Muscle layer of colon (tissue), 2 donors: ENCODE results near the gene SRC.

Source experiments
- H3K27ac ChIP-seq: one replicate; pipeline ENCODE4 v1.7.0; 2013; ENCODE audit warnings: low read depth, mild to moderate bottlenecking, low read length, moderate library complexity
- H3K27me3 ChIP-seq, 2 donors: one replicate each; pipeline ENCODE4 v1.7.0; 2013; ENCODE audit warnings: low read length in 2 of 2, mild to moderate bottlenecking in 2 of 2; ENCODE audit not compliant: insufficient read depth in 2 of 2, control insufficient read depth in 1 of 2
- H3K36me3 ChIP-seq: one replicate; pipeline ENCODE4 v1.7.0; 2013; ENCODE audit warnings: mild to moderate bottlenecking, low read length; ENCODE audit not compliant: insufficient read depth
- H3K4me1 ChIP-seq: one replicate; pipeline ENCODE4 v1.7.0; 2013; ENCODE audit warnings: mild to moderate bottlenecking, low read length; ENCODE audit not compliant: insufficient read depth
- H3K4me3 ChIP-seq, 2 donors: one replicate each; pipeline ENCODE4 v1.7.0; 2013; ENCODE audit warnings: low read length in 2 of 2, low read depth in 1 of 2, mild to moderate bottlenecking in 1 of 2, moderate library complexity in 1 of 2
- H3K9ac ChIP-seq: one replicate; pipeline ENCODE4 v1.7.0; 2013; ENCODE audit warnings: low read length
- H3K9me3 ChIP-seq: one replicate; pipeline ENCODE4 v1.7.0; 2013; ENCODE audit warnings: mild to moderate bottlenecking, low read length
- donor health status: abdominal sarcoma.
- donor health status: Adenocarcinoma of cecum.

The SRC gene

GRCh38 chr20:37347347-37347823 is 1.4 kb downstream of the SRC start:
- no peaks in the 10 kb centered on the region for H3K36me3 ChIP-seq
- H3K4me1 ChIP-seq: peaks cover 26% of the 10 kb centered on the region
- no peaks in the 10 kb centered on the region for H3K9me3 ChIP-seq
- no peaks in the 10 kb centered on the region for H3K27me3 ChIP-seq
- peak overlapping the region; percentile 64 for H3K27ac ChIP-seq
- H3K9ac ChIP-seq: peak overlapping the region; percentile 81
- peak overlapping the region; percentile 41 to 74 for H3K4me3 ChIP-seq

- no peak overlapping the region for H3K9ac ChIP-seq
- H3K36me3 ChIP-seq: no peaks in the 10 kb centered on the region
- H3K4me1 ChIP-seq: peaks cover 26% of the 10 kb centered on the region
- no peaks in the 10 kb centered on the region for H3K9me3 ChIP-seq
- peak overlapping the region; percentile 48 for H3K27ac ChIP-seq
- H3K4me3 ChIP-seq: peak overlapping the region in 1 of 2 donors; percentile 74
- H3K27me3 ChIP-seq: no peaks in the 10 kb centered on the region
Measured at GRCh38 chr20:37347891-37348791, 2.2 kb downstream of the SRC start.

GRCh38 chr20:37348792-37349516 is 3.0 kb downstream of the SRC start:
- Histone ChIP-seq H3K27ac (no peak overlapping the region), H3K9ac (no peak overlapping the region), H3K4me3 (no peak overlapping the region)

GRCh38 chr20:37349517-37350491 is 3.9 kb downstream of the SRC start:
- Histone ChIP-seq H3K9me3 (no peaks in the 10 kb centered on the region), H3K4me3 (no peak overlapping the region), H3K27me3 (no peaks in the 10 kb centered on the region), H3K4me1 (peaks cover 36% of the 10 kb centered on the region), H3K36me3 (no peaks in the 10 kb centered on the region), H3K9ac (no peak overlapping the region), H3K27ac (no peak overlapping the region)

More at GRCh38 chr20:37348792-37349516, 3.0 kb downstream of the SRC start:
- Histone ChIP-seq H3K4me1 (peaks cover 30% of the 10 kb centered on the region), H3K9me3 (no peaks in the 10 kb centered on the region), H3K36me3 (no peaks in the 10 kb centered on the region), H3K27me3 (no peaks in the 10 kb centered on the region)

GRCh38 chr20:37350649-37351574 is 5.0 kb downstream of the SRC start:
- Histone ChIP-seq H3K36me3 (no peaks in the 10 kb centered on the region), H3K4me3 (no peak overlapping the region), H3K4me1 (peaks cover 47% of the 10 kb centered on the region), H3K9ac (no peak overlapping the region), H3K9me3 (no peaks in the 10 kb centered on the region), H3K27ac (no peak overlapping the region), H3K27me3 (no peaks in the 10 kb centered on the region)

- Histone ChIP-seq H3K9me3 (no peaks in the 10 kb centered on the region), H3K9ac (no peak overlapping the region), H3K27me3 (no peaks in the 10 kb centered on the region), H3K27ac (no peak overlapping the region), H3K4me1 (peaks cover 55% of the 10 kb centered on the region), H3K4me3 (no peak overlapping the region), H3K36me3 (no peaks in the 10 kb centered on the region)
Measured at GRCh38 chr20:37351689-37352607, 6.0 kb downstream of the SRC start.

- Histone ChIP-seq H3K9me3 (no peaks in the 10 kb centered on the region), H3K27me3 (no peaks in the 10 kb centered on the region), H3K36me3 (no peaks in the 10 kb centered on the region), H3K27ac (no peak overlapping the region), H3K4me1 (peaks cover 55% of the 10 kb centered on the region), H3K4me3 (no peak overlapping the region), H3K9ac (no peak overlapping the region)
Measured at GRCh38 chr20:37352608-37352980, 6.7 kb downstream of the SRC start.

- Histone ChIP-seq H3K27ac (no peak overlapping the region), H3K9ac (no peak overlapping the region), H3K4me1 (peaks cover 55% of the 10 kb centered on the region), H3K4me3 (no peak overlapping the region), H3K9me3 (no peaks in the 10 kb centered on the region), H3K27me3 (no peaks in the 10 kb centered on the region), H3K36me3 (no peaks in the 10 kb centered on the region)
Measured at GRCh38 chr20:37353285-37353849, 7.4 kb downstream of the SRC start.
